Vagina (tissue), 2 donors: ENCODE results near the gene CEP162. TPM values are rescaled to one million over a fixed set of nuclear protein-coding genes. Genes with fewer than 3 reads are reported as not detected.

Source experiments
- DNase-seq, 2 donors: peaks; one replicate each; pipeline ENCODE4 v3.0.0-alpha.2; 2017; ENCODE audit errors: extremely low spot score in 2 of 2
- H3K27ac ChIP-seq: fragments of 200-600 bp; sonication (generic); one replicate; pipeline ENCODE4 v1.5.1; 2019
- H3K27me3 ChIP-seq: fragments of 200-600 bp; sonication (generic); one replicate; pipeline ENCODE4 v1.5.1; 2019
- H3K36me3 ChIP-seq, 2 donors: fragments of 200-600 bp; sonication (generic); one replicate each; pipeline ENCODE4 v1.5.1; 2017 to 2019
- H3K4me1 ChIP-seq: fragments of 200-600 bp; sonication (generic); one replicate; pipeline ENCODE4 v1.5.1; 2019
- H3K4me3 ChIP-seq, 2 donors: fragments of 200-600 bp; sonication (generic); 1 replicate in 1 of 2; 2 replicates in 1 of 2; pipeline ENCODE4 v1.5.1; 2016 to 2019
- H3K9me3 ChIP-seq: fragments of 200-600 bp; sonication (generic); one replicate; pipeline ENCODE4 v1.5.1; 2019
- POLR2A ChIP-seq, 2 donors: fragments of 450-650 bp; IDR thresholded peaks; one replicate each; pipeline ENCODE4 v1.6.1; 2017; ENCODE audit warnings: antibody characterized with exemption in 2 of 2, mild to moderate bottlenecking in 2 of 2, moderate library complexity in 2 of 2
- POLR2AphosphoS5 ChIP-seq, 2 donors: sonication (generic); formaldehyde crosslinking; IDR thresholded peaks; one replicate each; pipeline ENCODE4 v1.9.0; 2017; ENCODE audit warnings: antibody characterized with exemption in 2 of 2, mild to moderate bottlenecking in 2 of 2, low read depth in 1 of 2; ENCODE audit not compliant: insufficient read depth in 1 of 2
- intact Hi-C: fragments of 100-400 bp; cut with DNase I; formaldehyde crosslinking; loops from one replicate; pipeline ENCODE4 v1.15.1; 2023
- total RNA-seq: library from RNA; depleted of rRNA; stranded (reverse); fragments of >200 nt; gene quantifications from one replicate; pipeline ENCODE4 v1.2.3, GENCODE V29; 2016
- TF ChIP-seq, protein P1 (sequence below), 3 experiments: fragments of 450-650 bp in 2 of 3; fragments of 200-600 bp in 1 of 3; sonication (generic) in 1 of 3; IDR thresholded peaks; one replicate each; pipeline ENCODE4 v1.5.1; 2017 to 2019; ENCODE audit warnings: antibody characterized with exemption in 3 of 3, mild to moderate bottlenecking in 2 of 3, moderate library complexity in 2 of 3

The CEP162 gene
- total RNA-seq, 1 donor from 2014 or later: 6.1 TPM

GRCh38 chr6:84141521-84141920 lies 85.9 kb downstream of the CEP162 start:
- no peak for DNase-seq

GRCh38 chr6:84139311-84139710 lies 88.1 kb downstream of the CEP162 start:
- no peak overlapping the region for H3K4me3 ChIP-seq
- no peak for DNase-seq
- peaks cover 5% of the 10 kb centered on the region for H3K4me1 ChIP-seq
- no peak overlapping the region for H3K27ac ChIP-seq
- H3K27me3 ChIP-seq: no peaks in the 10 kb centered on the region
- H3K36me3 ChIP-seq: peaks cover 0 to 23% of the 10 kb centered on the region in 2 donors
- H3K9me3 ChIP-seq: no peaks in the 10 kb centered on the region
- TF ChIP-seq POLR2AphosphoS5 (IDR thresholded peaks at IDR 0.05; ENCODE audit: insufficient read depth in 1 of 2, low read depth in 1 of 2) (no peak), POLR2A (IDR thresholded peaks at IDR 0.05) (no peak)
- TF ChIP-seq, protein P1, sequence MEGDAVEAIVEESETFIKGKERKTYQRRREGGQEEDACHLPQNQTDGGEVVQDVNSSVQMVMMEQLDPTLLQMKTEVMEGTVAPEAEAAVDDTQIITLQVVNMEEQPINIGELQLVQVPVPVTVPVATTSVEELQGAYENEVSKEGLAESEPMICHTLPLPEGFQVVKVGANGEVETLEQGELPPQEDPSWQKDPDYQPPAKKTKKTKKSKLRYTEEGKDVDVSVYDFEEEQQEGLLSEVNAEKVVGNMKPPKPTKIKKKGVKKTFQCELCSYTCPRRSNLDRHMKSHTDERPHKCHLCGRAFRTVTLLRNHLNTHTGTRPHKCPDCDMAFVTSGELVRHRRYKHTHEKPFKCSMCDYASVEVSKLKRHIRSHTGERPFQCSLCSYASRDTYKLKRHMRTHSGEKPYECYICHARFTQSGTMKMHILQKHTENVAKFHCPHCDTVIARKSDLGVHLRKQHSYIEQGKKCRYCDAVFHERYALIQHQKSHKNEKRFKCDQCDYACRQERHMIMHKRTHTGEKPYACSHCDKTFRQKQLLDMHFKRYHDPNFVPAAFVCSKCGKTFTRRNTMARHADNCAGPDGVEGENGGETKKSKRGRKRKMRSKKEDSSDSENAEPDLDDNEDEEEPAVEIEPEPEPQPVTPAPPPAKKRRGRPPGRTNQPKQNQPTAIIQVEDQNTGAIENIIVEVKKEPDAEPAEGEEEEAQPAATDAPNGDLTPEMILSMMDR (IDR thresholded peaks at IDR 0.05): no peak
- intact Hi-C loops: no loop called here

More at GRCh38 chr6:84141521-84141920, 85.9 kb downstream of the CEP162 start:
- Histone ChIP-seq H3K4me3 (no peak overlapping the region), H3K9me3 (no peaks in the 10 kb centered on the region), H3K27ac (no peak overlapping the region), H3K36me3 (peaks cover 0 to 22% of the 10 kb centered on the region in 2 donors), H3K27me3 (no peaks in the 10 kb centered on the region), H3K4me1 (peaks cover 5% of the 10 kb centered on the region)
- TF ChIP-seq POLR2AphosphoS5 (IDR thresholded peaks at IDR 0.05; ENCODE audit: insufficient read depth in 1 of 2, low read depth in 1 of 2): no peak
- TF ChIP-seq, protein P1 (IDR thresholded peaks at IDR 0.05): no peak
- TF ChIP-seq POLR2A (IDR thresholded peaks at IDR 0.05): no peak
- intact Hi-C loops: no loop called here

- TF ChIP-seq POLR2AphosphoS5 (IDR thresholded peaks at IDR 0.05; ENCODE audit: insufficient read depth in 1 of 2, low read depth in 1 of 2) (no peak), POLR2A (IDR thresholded peaks at IDR 0.05) (no peak)
- TF ChIP-seq, protein P1 (IDR thresholded peaks at IDR 0.05): no peak
- H3K36me3 ChIP-seq: peaks cover 0 to 24% of the 10 kb centered on the region in 2 donors
- no peak overlapping the region for H3K27ac ChIP-seq
- no peaks in the 10 kb centered on the region for H3K27me3 ChIP-seq
- H3K4me1 ChIP-seq: peaks cover 5% of the 10 kb centered on the region
- no peaks in the 10 kb centered on the region for H3K9me3 ChIP-seq
- DNase-seq: no peak
- no peak overlapping the region for H3K4me3 ChIP-seq
- intact Hi-C loops: no loop called here
These were observed 89.4 kb downstream of the CEP162 start for GRCh38 chr6:84137989-84138575.

DNA sequence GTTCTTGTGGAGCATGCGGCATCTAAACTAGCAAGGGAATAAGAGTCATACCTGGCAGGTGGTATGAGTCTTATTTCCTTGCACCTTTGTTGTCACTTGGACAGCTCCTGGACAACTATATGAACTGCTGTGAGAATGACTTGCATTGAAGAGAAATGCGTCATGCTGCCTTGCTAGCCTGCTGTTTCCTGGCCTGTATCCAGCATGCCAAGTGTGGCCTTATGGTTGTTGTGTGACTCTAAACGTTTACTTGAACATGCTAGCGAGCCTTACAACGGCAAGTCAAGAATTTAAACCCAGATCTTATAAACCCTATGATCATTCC lies 90.4 kb downstream of the CEP162 start:
- H3K36me3 ChIP-seq: peaks cover 0 to 18% of the 10 kb centered on the region in 2 donors
- intact Hi-C loops: no loop called here
- no peak overlapping the region for H3K27ac ChIP-seq
- TF ChIP-seq POLR2AphosphoS5 (IDR thresholded peaks at IDR 0.05; ENCODE audit: insufficient read depth in 1 of 2, low read depth in 1 of 2) (no peak), POLR2A (IDR thresholded peaks at IDR 0.05) (no peak)
- TF ChIP-seq, protein P1 (IDR thresholded peaks at IDR 0.05): no peak
- DNase-seq: no peak
- no peaks in the 10 kb centered on the region for H3K9me3 ChIP-seq
- no peaks in the 10 kb centered on the region for H3K27me3 ChIP-seq
- peaks cover 5% of the 10 kb centered on the region for H3K4me1 ChIP-seq
- no peak overlapping the region for H3K4me3 ChIP-seq

GRCh38 chr6:84136364-84137050 lies 90.9 kb downstream of the CEP162 start:
- H3K27me3 ChIP-seq: no peaks in the 10 kb centered on the region
- H3K36me3 ChIP-seq: peaks cover 0 to 13% of the 10 kb centered on the region in 2 donors
- TF ChIP-seq POLR2A (IDR thresholded peaks at IDR 0.05): no peak
- no peak for TF ChIP-seq POLR2AphosphoS5 (IDR thresholded peaks at IDR 0.05; ENCODE audit: insufficient read depth in 1 of 2, low read depth in 1 of 2)
- TF ChIP-seq, protein P1 (IDR thresholded peaks at IDR 0.05): no peak
- no peak for DNase-seq
- no peak overlapping the region for H3K27ac ChIP-seq
- no peaks in the 10 kb centered on the region for H3K9me3 ChIP-seq
- intact Hi-C loops: no loop called here
- H3K4me1 ChIP-seq: peaks cover 5% of the 10 kb centered on the region
- H3K4me3 ChIP-seq: no peak overlapping the region
